Chondrocyte (in vitro differentiated cells): Measurements from ENCODE around the gene KL. TPM values are rescaled to one million over a fixed set of nuclear protein-coding genes. Genes with fewer than 3 reads are reported as not detected.
A peak's percentile ranks its signal among the peaks of the same experiment; 100 is the strongest.

Source experiments
- DNase-seq: peaks from one replicate; pipeline ENCODE4 v3.0.0; 2021; ENCODE audit warnings: mixed read lengths, low spot score
- H3K27ac Mint-ChIP-seq: one replicate; pipeline ENCODE4 v1.8.0; 2021; ENCODE audit warnings: mild to moderate bottlenecking, moderate library complexity, mixed read lengths; ENCODE audit not compliant: unreplicated experiment
- H3K27me3 Mint-ChIP-seq: 2 replicates; pipeline ENCODE4 v1.8.0; 2021; ENCODE audit warnings: low read depth, mixed read lengths
- H3K36me3 Mint-ChIP-seq: 2 replicates; pipeline ENCODE4 v1.8.0; 2021; ENCODE audit warnings: low read depth, mixed read lengths
- H3K4me1 Mint-ChIP-seq: 2 replicates; pipeline ENCODE4 v1.8.0; 2021; ENCODE audit warnings: low read depth, mild to moderate bottlenecking, mixed read lengths
- H3K4me3 Mint-ChIP-seq: one replicate; pipeline ENCODE4 v1.8.0; 2021; ENCODE audit warnings: mild to moderate bottlenecking, moderate library complexity, mixed read lengths; ENCODE audit not compliant: unreplicated experiment
- H3K9me3 Mint-ChIP-seq: 2 replicates; pipeline ENCODE4 v1.8.0; 2021; ENCODE audit warnings: low read depth, mixed read lengths
- total RNA-seq: library from RNA; stranded (reverse); gene quantifications from 3 replicates; pipeline ENCODE4 v1.2.1, GENCODE V29; 2021
- TF ChIP-seq, protein P1 (sequence below): fragments of 200-600 bp; sonication (generic); IDR thresholded peaks from 2 replicates; pipeline ENCODE4 v1.5.0; 2021; ENCODE audit warnings: antibody characterized with exemption, mild to moderate bottlenecking, moderate library complexity

KL gene
- total RNA-seq, 1 donor from 2014 or later: 0.05 TPM

DNA sequence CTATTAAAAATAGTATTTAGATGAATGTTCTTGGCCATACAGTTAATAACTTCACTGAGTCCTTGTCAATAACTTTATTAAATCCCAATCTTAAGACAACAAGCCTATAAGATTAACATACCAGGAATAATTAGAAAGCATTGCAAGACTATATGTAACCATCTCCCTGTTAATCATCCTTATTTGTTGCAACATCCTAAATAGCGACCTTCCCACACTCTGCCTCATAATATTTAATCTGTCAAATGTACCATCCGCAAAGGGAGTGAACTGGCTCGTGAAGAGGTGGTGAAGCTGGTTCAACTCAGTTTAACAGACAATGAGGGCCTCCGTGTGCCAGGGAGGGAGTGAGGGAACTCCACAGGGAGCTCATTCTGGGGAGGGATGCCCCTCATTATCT, 33.9 kb downstream of the KL start:
- Mint-ChIP-seq H3K27me3 (no peaks in the 10 kb centered on the region), H3K27ac (no peak overlapping the region), H3K4me3 (no peak overlapping the region), H3K36me3 (no peaks in the 10 kb centered on the region), H3K4me1 (peaks cover 5% of the 10 kb centered on the region), H3K9me3 (no peaks in the 10 kb centered on the region)
- TF ChIP-seq, protein P1, sequence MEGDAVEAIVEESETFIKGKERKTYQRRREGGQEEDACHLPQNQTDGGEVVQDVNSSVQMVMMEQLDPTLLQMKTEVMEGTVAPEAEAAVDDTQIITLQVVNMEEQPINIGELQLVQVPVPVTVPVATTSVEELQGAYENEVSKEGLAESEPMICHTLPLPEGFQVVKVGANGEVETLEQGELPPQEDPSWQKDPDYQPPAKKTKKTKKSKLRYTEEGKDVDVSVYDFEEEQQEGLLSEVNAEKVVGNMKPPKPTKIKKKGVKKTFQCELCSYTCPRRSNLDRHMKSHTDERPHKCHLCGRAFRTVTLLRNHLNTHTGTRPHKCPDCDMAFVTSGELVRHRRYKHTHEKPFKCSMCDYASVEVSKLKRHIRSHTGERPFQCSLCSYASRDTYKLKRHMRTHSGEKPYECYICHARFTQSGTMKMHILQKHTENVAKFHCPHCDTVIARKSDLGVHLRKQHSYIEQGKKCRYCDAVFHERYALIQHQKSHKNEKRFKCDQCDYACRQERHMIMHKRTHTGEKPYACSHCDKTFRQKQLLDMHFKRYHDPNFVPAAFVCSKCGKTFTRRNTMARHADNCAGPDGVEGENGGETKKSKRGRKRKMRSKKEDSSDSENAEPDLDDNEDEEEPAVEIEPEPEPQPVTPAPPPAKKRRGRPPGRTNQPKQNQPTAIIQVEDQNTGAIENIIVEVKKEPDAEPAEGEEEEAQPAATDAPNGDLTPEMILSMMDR: no peak
- no peak for DNase-seq

DNA sequence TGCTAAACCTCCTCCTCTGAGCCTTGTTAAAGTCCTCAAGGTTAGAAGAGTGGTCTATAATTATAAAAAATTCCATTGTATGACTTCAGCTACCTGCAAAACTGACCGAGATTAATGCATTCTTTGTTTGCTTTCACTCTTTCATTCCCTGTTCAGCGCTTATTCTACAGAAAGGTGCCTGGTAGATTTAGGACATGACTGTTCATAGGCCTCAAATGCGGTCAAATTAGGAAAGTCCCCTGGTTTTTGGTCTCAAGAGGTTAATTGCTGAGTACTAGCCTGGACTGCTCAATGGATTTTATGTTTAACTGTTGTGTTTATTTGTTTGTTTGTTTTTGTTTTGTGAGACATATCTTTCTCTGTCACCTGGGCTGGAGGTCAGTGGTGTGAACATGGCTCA, 35.4 kb downstream of the KL start:
- H3K9me3 Mint-ChIP-seq: no peaks in the 10 kb centered on the region
- H3K36me3 Mint-ChIP-seq: no peaks in the 10 kb centered on the region
- no peak for DNase-seq
- no peaks in the 10 kb centered on the region for H3K27me3 Mint-ChIP-seq
- peaks cover 5% of the 10 kb centered on the region for H3K4me1 Mint-ChIP-seq
- TF ChIP-seq, protein P1: no peak
- H3K27ac Mint-ChIP-seq: no peak overlapping the region
- H3K4me3 Mint-ChIP-seq: no peak overlapping the region

DNA sequence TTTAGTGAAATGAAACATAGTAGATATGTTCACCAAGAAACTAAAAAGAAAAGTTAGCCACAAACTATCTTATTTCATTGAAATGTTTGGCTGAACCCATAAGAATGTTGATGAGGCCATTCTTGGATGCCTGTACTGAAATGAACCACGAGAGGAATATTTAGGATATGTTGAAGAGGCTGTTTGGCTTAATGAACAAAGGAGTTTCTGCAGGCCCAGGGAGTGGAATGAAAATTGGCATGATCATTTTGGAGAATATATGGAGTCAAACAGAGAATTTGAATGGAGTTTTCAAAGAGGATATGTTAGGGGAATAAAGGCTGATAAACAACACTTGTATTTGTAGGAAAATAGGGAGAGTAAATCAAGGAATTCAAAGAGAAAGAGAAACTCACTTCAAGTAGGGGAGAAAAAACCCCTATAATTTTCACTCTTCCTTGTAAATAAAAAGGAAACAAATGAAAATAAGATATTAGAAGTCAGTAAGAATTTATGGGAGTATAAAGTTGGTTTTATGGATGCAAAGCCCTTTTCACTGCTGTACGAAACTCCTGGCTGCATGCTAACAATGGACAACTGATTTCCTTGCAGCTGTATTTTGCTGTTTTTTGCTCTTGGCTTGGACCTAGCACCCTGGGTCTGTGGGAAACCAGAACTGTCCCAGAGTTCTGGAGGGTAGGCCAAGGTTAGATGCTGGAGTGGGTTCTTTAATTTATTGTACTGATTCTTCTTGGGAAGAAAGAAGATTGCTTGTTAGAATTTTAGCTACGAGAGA, 36.5 kb downstream of the KL start:
- no peak overlapping the region for H3K27ac Mint-ChIP-seq
- no peaks in the 10 kb centered on the region for H3K27me3 Mint-ChIP-seq
- TF ChIP-seq, protein P1: no peak
- no peak overlapping the region for H3K4me3 Mint-ChIP-seq
- DNase-seq: no peak
- no peaks in the 10 kb centered on the region for H3K9me3 Mint-ChIP-seq
- H3K36me3 Mint-ChIP-seq: no peaks in the 10 kb centered on the region
- H3K4me1 Mint-ChIP-seq: peaks cover 5% of the 10 kb centered on the region

DNA sequence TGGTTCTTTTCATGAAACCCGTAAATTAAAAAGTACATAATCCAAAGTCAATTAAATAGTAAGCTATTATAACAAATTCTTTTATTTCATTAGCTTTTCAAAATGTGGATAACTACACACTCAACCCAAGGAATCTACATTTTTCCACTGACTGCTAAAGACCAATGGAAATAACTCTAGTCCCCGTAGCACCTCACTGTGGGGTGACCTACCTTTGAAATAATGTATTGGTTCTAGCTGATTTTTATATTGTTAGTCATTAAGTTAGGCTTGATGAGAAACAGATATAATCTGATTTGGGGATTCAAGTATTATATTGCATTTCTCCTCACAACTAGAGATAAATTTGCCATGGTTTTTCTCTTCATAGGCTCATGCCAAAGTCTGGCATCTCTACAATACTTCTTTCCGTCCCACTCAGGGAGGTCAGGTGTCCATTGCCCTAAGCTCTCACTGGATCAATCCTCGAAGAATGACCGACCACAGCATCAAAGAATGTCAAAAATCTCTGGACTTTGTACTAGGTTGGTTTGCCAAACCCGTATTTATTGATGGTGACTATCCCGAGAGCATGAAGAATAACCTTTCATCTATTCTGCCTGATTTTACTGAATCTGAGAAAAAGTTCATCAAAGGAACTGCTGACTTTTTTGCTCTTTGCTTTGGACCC, 37.3 kb downstream of the KL start:
- no peak overlapping the region for H3K27ac Mint-ChIP-seq
- H3K27me3 Mint-ChIP-seq: no peaks in the 10 kb centered on the region
- TF ChIP-seq, protein P1: no peak
- H3K4me3 Mint-ChIP-seq: no peak overlapping the region
- no peaks in the 10 kb centered on the region for H3K36me3 Mint-ChIP-seq
- DNase-seq: no peak
- H3K4me1 Mint-ChIP-seq: peaks cover 5% of the 10 kb centered on the region
- no peaks in the 10 kb centered on the region for H3K9me3 Mint-ChIP-seq

DNA sequence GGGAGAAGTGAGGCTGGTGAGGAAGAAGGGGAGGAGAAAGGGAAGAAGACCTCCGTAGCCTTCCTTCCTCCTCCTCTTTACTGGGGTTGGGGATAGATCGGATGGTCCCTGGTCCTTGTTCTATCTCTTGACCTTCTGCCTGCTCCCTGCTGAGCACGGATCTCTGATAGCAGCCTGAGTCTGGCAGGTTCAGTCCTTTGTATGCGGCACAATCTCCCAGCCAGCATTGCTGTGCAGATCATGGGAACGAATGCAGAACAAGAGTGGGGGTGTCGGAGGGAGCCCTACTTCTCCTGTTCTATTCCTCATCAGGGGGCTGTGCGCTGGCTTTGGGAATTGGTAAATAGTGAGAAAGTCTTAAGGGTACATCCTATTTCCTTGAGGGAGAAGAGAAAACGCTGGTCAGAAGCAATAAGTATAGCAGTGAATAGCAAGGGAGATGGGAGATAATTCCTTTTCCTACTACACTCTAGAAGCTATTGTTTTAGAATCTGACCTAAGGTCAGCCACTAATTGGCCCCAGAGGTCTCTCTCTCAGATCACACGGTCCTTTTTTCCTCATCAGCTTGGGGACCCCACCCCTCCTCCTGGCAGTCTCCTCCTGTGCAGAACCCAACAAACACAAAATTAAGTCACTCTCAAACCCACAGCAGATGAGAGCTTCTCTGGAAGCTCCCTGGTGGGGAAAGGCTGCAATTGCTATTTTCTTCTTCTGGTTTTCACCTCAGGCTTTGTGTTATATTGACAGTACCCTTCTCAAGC, 41.0 kb downstream of the KL start:
- Mint-ChIP-seq H3K27ac (peak overlapping the region; percentile 22), H3K36me3 (no peaks in the 10 kb centered on the region), H3K4me3 (no peak overlapping the region), H3K27me3 (no peaks in the 10 kb centered on the region), H3K9me3 (no peaks in the 10 kb centered on the region), H3K4me1 (peaks cover 5% of the 10 kb centered on the region)
- TF ChIP-seq, protein P1: peak; percentile 69
- DNase-seq: no peak
